HepG2 (cell line): ENCODE measurements around the gene KLB. TPM values are rescaled to one million over a fixed set of nuclear protein-coding genes. Genes with fewer than 3 reads are reported as not detected.

Experiments
- EED ChIP-seq: sonication (generic); formaldehyde crosslinking; IDR thresholded peaks from 2 replicates; pipeline ENCODE4 v1.5.0; 2020; ENCODE audit warnings: mild to moderate bottlenecking, missing genetic modification reagents
- HCFC1 ChIP-seq: fragments of 150-350 bp; IDR thresholded peaks from 2 replicates; pipeline ENCODE4 v1.6.1; 2014; ENCODE audit warnings: low read depth, low read length
- RFXAP ChIP-seq: sonication (generic); formaldehyde crosslinking; IDR thresholded peaks from 2 replicates; pipeline ENCODE4 v1.4.0; 2020; ENCODE audit warnings: missing genetic modification reagents, borderline replicate concordance
- TEAD3 ChIP-seq: optimal IDR thresholded peaks from 2 replicates; pipeline ENCODE3; 2016; ENCODE audit warnings: borderline replicate concordance
- XBP1 ChIP-seq: sonication (generic); formaldehyde crosslinking; IDR thresholded peaks from 2 replicates; pipeline ENCODE4 v1.5.0; 2020; ENCODE audit warnings: missing genetic modification reagents
- ZNF251 ChIP-seq: sonication (generic); formaldehyde crosslinking; IDR thresholded peaks from 2 replicates; pipeline ENCODE4 v1.9.0; 2021; ENCODE audit warnings: mild to moderate bottlenecking, missing genetic modification reagents
- ZNF430 ChIP-seq: sonication (generic); formaldehyde crosslinking; IDR thresholded peaks from 2 replicates; pipeline ENCODE4 v1.9.0; 2021; ENCODE audit warnings: mild to moderate bottlenecking, missing genetic modification reagents
- ZNF777 ChIP-seq: sonication (generic); formaldehyde crosslinking; IDR thresholded peaks from 2 replicates; pipeline ENCODE4 v1.4.0; 2020; ENCODE audit warnings: missing genetic modification reagents
- polyA plus RNA-seq, 8 experiments: library from polyadenylated mRNA; depleted of rRNA in 3 of 8; stranded (reverse) in 7 of 8; unstranded in 1 of 8; fragments of >200 nt; fragmentation: Illumina TruSeq in 4 of 8; extraction: Trizol in 4 of 8; gene quantifications; 2 replicates each; pipeline versions ENCODE4 v1.2.1 to v1.2.3, GENCODE V29; 2011 to 2016; ENCODE audit warnings: low read depth in 4 of 8, missing spikeins in 1 of 8, mixed read lengths in 1 of 8; ENCODE audit not compliant: insufficient read depth in 1 of 8
- total RNA-seq, 5 experiments: library from RNA; depleted of rRNA; stranded (reverse); fragments of >200 nt; fragmentation: Illumina TruSeq; extraction: Trizol; gene quantifications; 2 replicates each; pipeline ENCODE4 v1.2.3, GENCODE V29; 2016; ENCODE audit warnings: low read depth in 1 of 5
- TF ChIP-seq, protein P1 (sequence below): sonication (generic); formaldehyde crosslinking; IDR thresholded peaks from 2 replicates; pipeline ENCODE4 v1.4.0; 2020; ENCODE audit warnings: mild to moderate bottlenecking, missing genetic modification reagents
- TF ChIP-seq, protein P2 (sequence below): sonication (generic); formaldehyde crosslinking; IDR thresholded peaks from 2 replicates; pipeline ENCODE4 v1.8.0; 2022; ENCODE audit warnings: missing genetic modification reagents, mild to moderate bottlenecking, moderate library complexity, borderline replicate concordance
- TF ChIP-seq, protein P3 (sequence below): sonication (generic); IDR thresholded peaks from 2 replicates; pipeline ENCODE4 v1.6.1; 2016; ENCODE audit warnings: low read depth, borderline replicate concordance
- TF ChIP-seq, protein P4 (sequence below): sonication (generic); formaldehyde crosslinking; IDR thresholded peaks from 2 replicates; pipeline ENCODE4 v1.4.0; 2020; ENCODE audit warnings: missing genetic modification reagents

KLB gene
- total and polyA plus RNA-seq, 2 of the 13 experiments (the other 11 are each of a cell fraction or from before 2014, with no cell fraction given): 25.3 to 82.0 TPM

DNA sequence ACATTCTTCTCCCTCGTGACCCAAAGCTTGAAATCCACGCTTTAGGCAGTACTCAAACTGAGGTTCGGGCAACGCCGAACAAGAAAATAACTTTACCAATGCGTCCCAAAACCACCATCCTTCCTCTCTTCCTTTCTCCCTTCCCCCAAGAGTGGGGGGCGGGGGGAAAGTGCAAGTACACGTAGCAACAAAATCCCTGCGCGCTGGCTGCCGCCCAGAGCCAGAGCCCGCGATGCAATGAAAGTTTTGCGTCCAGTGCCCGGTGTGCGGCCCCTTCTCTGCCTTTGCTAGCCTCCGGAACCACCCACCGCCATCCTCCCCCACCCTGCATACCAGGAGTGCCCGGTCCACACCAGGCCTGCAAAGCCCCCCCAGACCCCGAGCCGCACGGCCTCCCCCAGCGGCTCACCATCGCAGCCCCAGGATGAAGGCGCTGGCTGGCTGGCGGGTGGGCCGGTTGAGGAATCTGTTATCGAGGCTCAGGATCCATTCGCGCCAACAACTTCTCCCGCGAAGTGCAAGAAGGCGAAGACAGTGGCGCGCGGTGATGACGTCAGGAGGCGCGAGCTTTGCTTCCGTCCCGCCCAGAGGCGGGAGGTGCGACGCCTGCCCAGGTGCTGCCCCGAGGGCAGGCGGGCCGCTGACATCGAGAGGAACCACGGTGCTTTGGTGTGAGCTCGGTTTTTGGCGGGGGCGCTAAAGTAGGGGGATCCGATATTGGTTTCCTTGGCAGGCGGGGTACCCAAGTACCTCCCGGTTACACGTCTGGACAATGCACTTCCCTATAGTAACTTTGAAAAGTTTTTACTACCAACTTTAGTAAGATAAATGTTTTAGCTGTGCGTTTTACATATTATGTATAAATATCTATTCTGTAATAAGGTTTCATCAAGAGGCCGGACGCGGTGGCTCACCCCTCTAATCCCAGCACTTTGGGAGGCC, 40.6 kb upstream of the KLB start, which contains the start of gene RFC1 (continued):
- TF ChIP-seq, protein P1, sequence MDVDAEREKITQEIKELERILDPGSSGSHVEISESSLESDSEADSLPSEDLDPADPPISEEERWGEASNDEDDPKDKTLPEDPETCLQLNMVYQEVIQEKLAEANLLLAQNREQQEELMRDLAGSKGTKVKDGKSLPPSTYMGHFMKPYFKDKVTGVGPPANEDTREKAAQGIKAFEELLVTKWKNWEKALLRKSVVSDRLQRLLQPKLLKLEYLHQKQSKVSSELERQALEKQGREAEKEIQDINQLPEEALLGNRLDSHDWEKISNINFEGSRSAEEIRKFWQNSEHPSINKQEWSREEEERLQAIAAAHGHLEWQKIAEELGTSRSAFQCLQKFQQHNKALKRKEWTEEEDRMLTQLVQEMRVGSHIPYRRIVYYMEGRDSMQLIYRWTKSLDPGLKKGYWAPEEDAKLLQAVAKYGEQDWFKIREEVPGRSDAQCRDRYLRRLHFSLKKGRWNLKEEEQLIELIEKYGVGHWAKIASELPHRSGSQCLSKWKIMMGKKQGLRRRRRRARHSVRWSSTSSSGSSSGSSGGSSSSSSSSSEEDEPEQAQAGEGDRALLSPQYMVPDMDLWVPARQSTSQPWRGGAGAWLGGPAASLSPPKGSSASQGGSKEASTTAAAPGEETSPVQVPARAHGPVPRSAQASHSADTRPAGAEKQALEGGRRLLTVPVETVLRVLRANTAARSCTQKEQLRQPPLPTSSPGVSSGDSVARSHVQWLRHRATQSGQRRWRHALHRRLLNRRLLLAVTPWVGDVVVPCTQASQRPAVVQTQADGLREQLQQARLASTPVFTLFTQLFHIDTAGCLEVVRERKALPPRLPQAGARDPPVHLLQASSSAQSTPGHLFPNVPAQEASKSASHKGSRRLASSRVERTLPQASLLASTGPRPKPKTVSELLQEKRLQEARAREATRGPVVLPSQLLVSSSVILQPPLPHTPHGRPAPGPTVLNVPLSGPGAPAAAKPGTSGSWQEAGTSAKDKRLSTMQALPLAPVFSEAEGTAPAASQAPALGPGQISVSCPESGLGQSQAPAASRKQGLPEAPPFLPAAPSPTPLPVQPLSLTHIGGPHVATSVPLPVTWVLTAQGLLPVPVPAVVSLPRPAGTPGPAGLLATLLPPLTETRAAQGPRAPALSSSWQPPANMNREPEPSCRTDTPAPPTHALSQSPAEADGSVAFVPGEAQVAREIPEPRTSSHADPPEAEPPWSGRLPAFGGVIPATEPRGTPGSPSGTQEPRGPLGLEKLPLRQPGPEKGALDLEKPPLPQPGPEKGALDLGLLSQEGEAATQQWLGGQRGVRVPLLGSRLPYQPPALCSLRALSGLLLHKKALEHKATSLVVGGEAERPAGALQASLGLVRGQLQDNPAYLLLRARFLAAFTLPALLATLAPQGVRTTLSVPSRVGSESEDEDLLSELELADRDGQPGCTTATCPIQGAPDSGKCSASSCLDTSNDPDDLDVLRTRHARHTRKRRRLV (CRISPR knock-in tag): peak; percentile 91
- TF ChIP-seq, protein P2, sequence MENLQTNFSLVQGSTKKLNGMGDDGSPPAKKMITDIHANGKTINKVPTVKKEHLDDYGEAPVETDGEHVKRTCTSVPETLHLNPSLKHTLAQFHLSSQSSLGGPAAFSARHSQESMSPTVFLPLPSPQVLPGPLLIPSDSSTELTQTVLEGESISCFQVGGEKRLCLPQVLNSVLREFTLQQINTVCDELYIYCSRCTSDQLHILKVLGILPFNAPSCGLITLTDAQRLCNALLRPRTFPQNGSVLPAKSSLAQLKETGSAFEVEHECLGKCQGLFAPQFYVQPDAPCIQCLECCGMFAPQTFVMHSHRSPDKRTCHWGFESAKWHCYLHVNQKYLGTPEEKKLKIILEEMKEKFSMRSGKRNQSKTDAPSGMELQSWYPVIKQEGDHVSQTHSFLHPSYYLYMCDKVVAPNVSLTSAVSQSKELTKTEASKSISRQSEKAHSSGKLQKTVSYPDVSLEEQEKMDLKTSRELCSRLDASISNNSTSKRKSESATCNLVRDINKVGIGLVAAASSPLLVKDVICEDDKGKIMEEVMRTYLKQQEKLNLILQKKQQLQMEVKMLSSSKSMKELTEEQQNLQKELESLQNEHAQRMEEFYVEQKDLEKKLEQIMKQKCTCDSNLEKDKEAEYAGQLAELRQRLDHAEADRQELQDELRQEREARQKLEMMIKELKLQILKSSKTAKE (CRISPR knock-in tag): peak; percentile 83
- TF ChIP-seq RFXAP (CRISPR knock-in tag): peak; percentile 91; the same call in 1 of the 2 replicates
- TF ChIP-seq HCFC1: peak; percentile 51; the same call in 1 of the 2 replicates
- peak; percentile 85 for TF ChIP-seq EED (CRISPR knock-in tag)
- TF ChIP-seq, protein P3, sequence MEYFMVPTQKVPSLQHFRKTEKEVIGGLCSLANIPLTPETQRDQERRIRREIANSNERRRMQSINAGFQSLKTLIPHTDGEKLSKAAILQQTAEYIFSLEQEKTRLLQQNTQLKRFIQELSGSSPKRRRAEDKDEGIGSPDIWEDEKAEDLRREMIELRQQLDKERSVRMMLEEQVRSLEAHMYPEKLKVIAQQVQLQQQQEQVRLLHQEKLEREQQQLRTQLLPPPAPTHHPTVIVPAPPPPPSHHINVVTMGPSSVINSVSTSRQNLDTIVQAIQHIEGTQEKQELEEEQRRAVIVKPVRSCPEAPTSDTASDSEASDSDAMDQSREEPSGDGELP: peak; percentile 67; the same call in 1 of the 2 replicates
- TF ChIP-seq TEAD3 (CRISPR knock-in tag): peak; percentile 82
- TF ChIP-seq XBP1 (CRISPR knock-in tag): peak; percentile 32; the same call in 1 of the 2 replicates
- peak; percentile 98 for TF ChIP-seq ZNF251 (CRISPR knock-in tag)
- TF ChIP-seq, protein P4, sequence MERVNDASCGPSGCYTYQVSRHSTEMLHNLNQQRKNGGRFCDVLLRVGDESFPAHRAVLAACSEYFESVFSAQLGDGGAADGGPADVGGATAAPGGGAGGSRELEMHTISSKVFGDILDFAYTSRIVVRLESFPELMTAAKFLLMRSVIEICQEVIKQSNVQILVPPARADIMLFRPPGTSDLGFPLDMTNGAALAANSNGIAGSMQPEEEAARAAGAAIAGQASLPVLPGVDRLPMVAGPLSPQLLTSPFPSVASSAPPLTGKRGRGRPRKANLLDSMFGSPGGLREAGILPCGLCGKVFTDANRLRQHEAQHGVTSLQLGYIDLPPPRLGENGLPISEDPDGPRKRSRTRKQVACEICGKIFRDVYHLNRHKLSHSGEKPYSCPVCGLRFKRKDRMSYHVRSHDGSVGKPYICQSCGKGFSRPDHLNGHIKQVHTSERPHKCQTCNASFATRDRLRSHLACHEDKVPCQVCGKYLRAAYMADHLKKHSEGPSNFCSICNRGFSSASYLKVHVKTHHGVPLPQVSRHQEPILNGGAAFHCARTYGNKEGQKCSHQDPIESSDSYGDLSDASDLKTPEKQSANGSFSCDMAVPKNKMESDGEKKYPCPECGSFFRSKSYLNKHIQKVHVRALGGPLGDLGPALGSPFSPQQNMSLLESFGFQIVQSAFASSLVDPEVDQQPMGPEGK: peak; percentile 71
- peak; percentile 90 for TF ChIP-seq ZNF777 (CRISPR knock-in tag)
- peak; percentile 99 for TF ChIP-seq ZNF430 (CRISPR knock-in tag)
